GM12891 (cell line): ENCODE data around the gene GOPC. TPM values are rescaled to one million over a fixed set of nuclear protein-coding genes. Genes with fewer than 3 reads are reported as not detected.
"Not testable (repeated sequence)": the region's sequence is repeated elsewhere in the genome, so short reads cannot be mapped to it uniquely, and the experiment has no call there.

ENCODE experiments used
- DNase-seq: peaks from one replicate; pipeline ENCODE4 v3.0.0; 2011; ENCODE audit warnings: low spot score; ENCODE audit not compliant: insufficient read length
- FAIRE-seq: peaks from 2 replicates; lab custom pipeline; 2011; peaks lifted over from hg19 to GRCh38; lab: Jason Lieb, UNC
- PAX5 ChIP-seq: IDR thresholded peaks from 2 replicates; pipeline ENCODE4 v1.6.1; 2011; ENCODE audit warnings: low read length, moderate library complexity, mild to moderate bottlenecking; ENCODE audit not compliant: insufficient read depth, severe bottlenecking
- POLR2A ChIP-seq: IDR thresholded peaks from 2 replicates; pipeline ENCODE4 v1.6.1; 2011; ENCODE audit warnings: low read depth, low read length, control low read depth
- POLR2AphosphoS5 ChIP-seq: IDR thresholded peaks from 2 replicates; pipeline ENCODE4 v1.6.1; 2011; ENCODE audit warnings: low read depth, low read length, control low read depth
- POU2F2 ChIP-seq: IDR thresholded peaks from 2 replicates; pipeline ENCODE4 v1.6.1; 2011; ENCODE audit warnings: low read depth, mild to moderate bottlenecking, control low read depth, low read length, moderate library complexity
- SPI1 ChIP-seq: IDR thresholded peaks from 2 replicates; pipeline ENCODE4 v1.6.1; 2011; ENCODE audit warnings: low read depth, low read length, control low read depth
- TAF1 ChIP-seq: IDR thresholded peaks from 2 replicates; pipeline ENCODE4 v1.6.1; 2011; ENCODE audit warnings: low read depth, low read length, control low read depth
- polyA plus RNA-seq: library from polyadenylated mRNA; unstranded; fragments of >200 nt; gene quantifications from one replicate; pipeline ENCODE4 v1.2.1, GENCODE V29; 2012; ENCODE audit warnings: low read depth, missing spikeins, inconsistent platforms; ENCODE audit not compliant: missing spikeins

The GOPC gene
- 11.3 TPM for polyA plus RNA-seq

DNA sequence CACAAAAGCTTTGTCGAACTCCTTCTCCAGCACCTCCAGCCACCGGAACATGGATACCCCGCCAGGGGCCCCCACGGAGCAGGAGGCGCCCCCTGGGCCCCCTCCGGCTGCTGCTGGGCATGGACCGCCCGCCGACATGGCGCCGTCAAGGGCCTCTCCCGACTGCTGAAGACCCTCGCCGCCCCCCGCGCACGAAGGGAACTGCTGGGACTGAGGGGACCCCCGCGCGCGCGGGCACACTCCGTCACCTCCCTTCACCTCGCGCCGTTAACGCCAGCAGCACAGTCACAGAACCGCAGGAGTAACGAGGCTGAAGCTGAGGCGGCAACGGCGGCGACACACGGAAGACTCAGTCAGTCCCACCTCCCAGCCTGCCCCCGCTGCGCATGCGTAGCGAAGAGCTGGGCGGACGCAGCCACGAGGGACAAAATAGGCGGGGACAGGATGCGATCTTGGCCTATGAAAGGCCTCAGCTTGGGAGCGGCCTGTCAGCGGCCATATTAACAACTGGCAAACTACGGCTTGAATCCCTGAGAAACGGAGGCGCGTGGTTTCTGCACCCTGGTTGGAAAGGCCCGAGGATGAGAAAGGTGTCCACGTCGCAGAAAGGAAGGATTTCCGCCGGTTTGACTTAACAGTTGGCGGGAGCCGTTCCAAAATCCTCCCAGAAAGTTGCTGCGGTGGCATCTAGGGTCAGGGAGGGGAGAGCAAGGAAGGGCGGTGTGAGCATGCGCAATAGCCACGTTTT, at the start of gene GOPC:
Gene GOPC (minus strand): TSS at position 361 of the 748 bp plus-strand sequence. CDS start 223 bp downstream, at position 138.
- FAIRE-seq (peak; percentile 96), DNase-seq (peak; percentile 85)
- TF ChIP-seq SPI1 (no peak), POLR2AphosphoS5 (peak; percentile 92), POLR2A (peak; percentile 87)

DNA sequence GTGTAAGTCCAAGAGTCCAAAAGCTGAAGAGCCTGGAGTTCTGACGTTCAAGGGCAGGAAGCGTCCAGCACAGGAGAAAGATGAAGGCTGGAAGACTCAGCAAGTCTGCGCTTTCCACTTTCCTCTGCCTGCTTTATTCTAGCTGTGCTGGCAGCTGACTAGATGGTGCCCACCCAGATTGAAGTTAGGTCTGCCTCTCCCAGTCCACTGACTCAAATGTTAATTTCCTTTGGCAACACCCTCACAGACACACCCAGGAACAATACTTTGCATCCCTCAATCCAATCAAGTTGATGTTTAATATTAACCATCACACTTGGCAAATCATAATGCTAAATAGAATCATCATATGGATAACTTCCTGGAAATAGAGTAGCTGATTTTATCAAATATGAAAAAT, 49.7 kb upstream of the GOPC start:
- FAIRE-seq = not testable (repeated sequence)

DNA sequence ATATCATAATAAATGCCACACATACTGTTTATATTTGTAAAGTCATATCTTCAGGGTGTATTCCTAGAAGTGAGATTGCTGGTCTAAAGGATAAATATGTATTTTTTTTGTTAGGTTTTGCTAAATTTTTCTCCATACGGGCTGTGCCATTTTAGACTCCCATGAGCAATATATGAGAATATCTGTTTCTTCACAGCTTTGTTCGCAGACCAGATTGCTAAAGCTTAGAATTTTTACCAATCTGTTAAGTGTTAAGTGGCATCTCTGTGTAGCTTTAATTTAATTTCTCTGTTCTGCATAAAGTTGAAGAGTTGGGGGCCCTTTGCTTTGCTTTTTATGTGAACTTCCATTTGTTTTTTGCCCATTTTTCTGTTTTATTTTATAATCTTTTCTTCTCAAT, 40.7 kb upstream of the GOPC start:
- no peak for TF ChIP-seq SPI1
- no peak for TF ChIP-seq POLR2A
- no peak for TF ChIP-seq PAX5
- TF ChIP-seq POU2F2 = no peak
- no peak for TF ChIP-seq TAF1
- no peak for TF ChIP-seq POLR2AphosphoS5
- DNase-seq (no peak), FAIRE-seq (no peak)

More for the DNA sequence above, 49.7 kb upstream of the GOPC start:
- not testable (repeated sequence) for DNase-seq

DNA sequence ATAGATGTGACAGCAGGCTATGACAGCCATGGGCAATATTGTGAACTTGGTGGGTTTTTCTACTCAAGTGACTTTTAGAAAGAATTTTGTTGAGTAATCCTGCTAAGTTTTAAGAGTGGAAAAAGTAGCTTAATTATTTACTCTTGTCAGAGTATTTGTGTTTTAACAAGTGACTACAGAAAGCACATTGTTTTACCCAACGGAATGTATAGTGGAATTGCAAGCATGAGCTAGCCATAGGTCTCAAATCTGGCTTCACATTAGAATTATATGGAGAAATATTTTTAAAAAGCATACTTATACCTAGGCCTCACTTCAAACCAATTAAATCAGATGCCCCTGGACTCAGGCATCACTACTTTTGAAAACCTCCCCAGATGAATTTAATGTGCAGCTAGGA, 35.5 kb upstream of the GOPC start:
- no peak for FAIRE-seq
- DNase-seq = no peak
- TF ChIP-seq POLR2A = no peak
- no peak for TF ChIP-seq POLR2AphosphoS5
- TF ChIP-seq SPI1 = no peak
- TF ChIP-seq POU2F2 = no peak
- TF ChIP-seq PAX5 = no peak
- no peak for TF ChIP-seq TAF1

DNA sequence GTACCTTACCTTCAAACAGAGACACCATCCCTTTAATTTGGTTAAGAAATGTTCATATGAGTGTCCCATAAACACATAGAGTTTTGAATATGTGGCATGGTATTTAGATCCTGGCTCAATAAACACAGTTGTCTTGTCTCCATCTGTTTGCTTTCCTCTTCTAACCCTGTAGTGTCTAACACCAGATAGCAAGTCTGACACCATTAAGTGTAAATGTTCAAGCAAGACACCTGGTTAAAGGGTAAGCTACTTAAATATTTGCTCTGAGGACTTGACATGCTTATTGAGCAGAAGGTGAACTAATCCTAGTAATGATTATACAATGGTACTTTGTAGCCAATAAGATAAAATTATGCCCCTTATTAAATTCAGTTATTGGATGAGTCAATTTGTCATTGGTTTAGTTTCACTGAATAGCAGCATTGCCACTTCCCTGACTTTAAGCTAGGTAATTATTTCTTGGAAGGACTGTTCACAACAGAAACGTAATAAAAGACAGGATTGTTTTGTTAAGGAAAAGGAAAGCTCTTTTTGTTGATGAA, 26.9 kb upstream of the GOPC start:
- no peak for TF ChIP-seq TAF1
- TF ChIP-seq PAX5 = no peak
- TF ChIP-seq POLR2AphosphoS5 = no peak
- no peak for TF ChIP-seq SPI1
- TF ChIP-seq POU2F2 = no peak
- no peak for TF ChIP-seq POLR2A
- no peak for FAIRE-seq
- DNase-seq = no peak

DNA sequence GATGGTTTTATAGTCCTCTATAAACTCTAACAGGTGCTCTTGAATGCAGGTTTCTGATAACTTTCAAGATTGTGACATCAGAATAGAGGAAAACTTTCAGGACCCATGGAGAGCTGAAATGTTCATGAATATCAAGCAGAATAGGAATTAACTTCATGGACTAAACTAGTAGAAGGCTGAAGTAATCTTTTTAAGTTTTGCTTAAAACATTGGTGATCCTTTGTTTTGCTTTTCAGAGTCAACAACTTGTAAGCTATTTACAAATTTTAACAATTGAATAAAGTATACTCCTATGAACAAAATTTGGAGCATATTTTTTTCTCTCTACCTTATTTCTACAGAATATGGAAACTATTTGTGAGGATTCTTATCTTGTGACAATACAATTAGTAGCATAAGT, 25.2 kb upstream of the GOPC start:
- TF ChIP-seq POLR2AphosphoS5 = no peak
- TF ChIP-seq SPI1 = no peak
- no peak for TF ChIP-seq TAF1
- no peak for TF ChIP-seq PAX5
- TF ChIP-seq POLR2A = no peak
- TF ChIP-seq POU2F2 = no peak
- FAIRE-seq (no peak), DNase-seq (no peak)

DNA sequence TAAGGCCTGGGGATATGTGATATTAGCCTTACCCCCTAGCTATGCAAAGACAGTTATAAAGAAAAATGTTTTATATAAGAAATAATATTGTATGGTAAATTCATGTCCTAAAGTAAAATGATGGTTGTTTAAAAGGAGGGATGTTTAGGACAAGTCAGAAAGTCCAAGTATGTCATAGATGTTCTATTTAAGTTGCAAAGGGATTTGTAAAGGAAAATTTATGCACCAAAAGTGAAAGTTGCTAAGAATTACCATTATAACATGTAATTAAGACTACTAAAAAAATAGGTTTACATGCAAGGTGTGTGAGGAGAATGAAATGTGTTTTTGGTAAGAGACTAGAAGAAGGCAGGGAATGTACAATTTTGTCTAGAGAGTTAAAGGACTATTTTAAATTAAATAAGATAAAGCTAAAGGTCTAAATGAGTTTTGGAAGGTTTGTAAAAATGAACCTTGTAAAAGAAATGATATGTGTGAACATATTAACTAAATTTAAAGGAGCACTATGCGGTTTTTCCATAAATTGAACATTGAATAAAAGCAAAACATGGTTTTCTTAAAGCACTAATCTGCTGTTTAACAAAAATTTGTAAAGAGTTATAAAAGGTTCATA, 22.7 kb upstream of the GOPC start:
- no peak for FAIRE-seq
- TF ChIP-seq POLR2A (no peak), SPI1 (no peak)
- no peak for DNase-seq

DNA sequence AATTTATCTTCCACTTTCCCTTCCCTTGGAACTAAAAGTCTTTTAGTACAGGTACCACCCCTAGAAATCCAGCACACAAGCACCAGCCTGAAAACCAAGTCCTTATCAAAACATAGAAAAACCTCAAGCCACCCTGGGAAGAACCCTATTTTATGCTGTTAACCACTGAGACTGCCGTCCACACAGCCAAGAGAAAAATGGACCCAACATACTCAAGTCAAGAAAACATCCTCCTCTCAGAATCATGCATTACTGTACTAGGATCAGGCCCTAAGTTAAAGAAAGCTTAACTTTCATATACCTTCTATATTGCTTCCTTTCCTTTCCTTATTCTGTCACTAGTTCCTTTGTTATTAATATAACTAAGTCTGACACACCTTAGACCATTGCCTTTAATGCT, 16.9 kb upstream of the GOPC start:
- FAIRE-seq (no peak), DNase-seq (no peak)
- TF ChIP-seq TAF1 (no peak), POLR2A (no peak), POLR2AphosphoS5 (no peak), SPI1 (no peak), PAX5 (no peak), POU2F2 (no peak)

DNA sequence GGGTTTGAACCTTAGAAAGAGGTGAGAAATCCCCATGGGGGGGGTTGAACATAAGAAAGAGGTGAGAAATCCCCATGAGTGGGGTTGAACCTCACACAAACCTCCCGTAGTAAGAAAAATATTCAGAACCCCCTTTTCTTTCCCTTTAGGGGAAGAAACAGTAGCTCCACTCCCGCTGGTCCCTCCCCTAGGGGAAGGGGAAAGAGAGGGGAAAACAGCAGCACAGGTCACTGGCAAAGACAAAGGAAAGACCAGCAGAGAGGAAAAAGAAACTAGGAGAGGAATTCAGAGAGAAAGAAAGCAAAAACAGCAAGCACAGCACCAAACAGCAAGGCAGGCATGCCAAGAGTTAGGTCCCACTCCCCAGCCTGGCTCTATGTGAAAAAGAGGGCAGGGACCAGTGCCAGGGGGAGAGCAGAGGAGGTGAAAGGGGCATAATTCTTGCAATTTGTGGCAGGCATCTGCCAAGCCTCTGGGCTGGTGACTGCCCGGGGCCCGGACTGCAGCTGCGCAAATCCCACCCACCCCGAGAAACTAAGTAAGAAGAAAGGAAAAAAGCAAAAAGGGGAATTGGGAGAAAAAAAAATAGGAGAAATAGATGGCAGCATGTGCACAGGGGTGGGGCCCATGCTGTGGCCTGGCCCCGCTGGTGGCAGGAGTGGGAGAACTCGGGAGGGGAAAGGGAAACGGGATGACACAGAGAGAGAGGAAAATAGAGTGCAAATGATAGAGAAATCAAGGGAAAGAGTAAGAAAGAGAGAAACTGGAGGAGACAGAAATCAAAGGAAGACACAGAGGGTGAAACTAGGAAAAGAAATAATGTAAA, 15.1 kb upstream of the GOPC start:
- no peak for FAIRE-seq
- TF ChIP-seq POU2F2 (no peak), POLR2A (no peak), SPI1 (no peak), POLR2AphosphoS5 (no peak), PAX5 (no peak), TAF1 (no peak)

More for the DNA sequence above, 15.1 kb upstream of the GOPC start:
- no peak for DNase-seq
